ENCODE measurements around the gene VPS54.
"Not testable (repeated sequence)": the region's sequence is repeated elsewhere in the genome, so short reads cannot be mapped to it uniquely, and the experiment has no call there.

Gene VPS54

GRCh38 chr2:63994329-63995070, 24.7 kb downstream of the VPS54 start:
- not testable (repeated sequence) for DNase-seq (ENCODE audit: low read depth in 2 of 2)

- no peak for DNase-seq (ENCODE audit: low read depth in 2 of 2)
These were observed 25.4 kb downstream of the VPS54 start for GRCh38 chr2:63993871-63994270.

GRCh38 chr2:63993130-63993584, 26.1 kb downstream of the VPS54 start:
- DNase-seq (ENCODE audit: low read depth in 2 of 2): not testable (repeated sequence)

- no peak for DNase-seq (ENCODE audit: low read depth in 2 of 2)
These were observed 27.1 kb downstream of the VPS54 start for GRCh38 chr2:63992061-63992685.

DNA sequence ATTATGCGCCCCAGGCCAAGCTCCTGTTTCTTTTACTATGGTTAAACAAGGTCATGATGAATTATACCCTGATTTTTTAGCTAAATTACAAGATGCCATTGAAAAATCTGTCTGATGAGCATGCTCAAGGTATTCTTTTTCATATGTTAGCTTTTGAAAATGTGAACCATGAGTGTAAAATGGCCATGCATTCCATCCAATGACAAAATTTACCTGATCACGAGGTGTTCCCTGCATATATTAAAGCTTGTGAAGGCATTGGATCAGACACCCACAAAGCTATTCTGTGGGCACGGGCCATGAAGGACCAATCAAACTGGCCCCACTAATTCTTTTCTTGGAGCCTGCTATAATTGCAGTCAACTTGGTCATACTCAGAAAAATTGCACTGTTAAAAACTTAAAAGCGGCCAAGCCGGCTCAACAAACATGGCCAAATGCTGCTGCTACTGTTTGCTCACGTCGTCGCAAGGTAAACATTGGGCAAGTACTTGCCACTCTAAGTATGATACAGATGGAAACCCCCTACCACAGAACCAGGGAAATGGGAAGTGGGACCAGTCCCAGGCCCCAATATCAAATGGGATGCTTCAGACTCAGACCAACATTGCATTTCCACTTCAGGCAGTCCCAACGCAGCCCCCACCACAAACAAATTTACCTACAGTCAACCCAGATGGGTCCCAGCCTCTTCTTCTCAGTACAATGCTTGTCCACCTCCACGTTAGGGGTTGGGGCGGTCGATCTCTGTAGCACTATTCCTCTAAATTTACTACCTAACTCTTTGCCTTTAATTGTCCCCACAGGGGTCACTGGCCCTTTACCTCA, 27.8 kb downstream of the VPS54 start:
- DNase-seq (ENCODE audit: low read depth in 2 of 2): not testable (repeated sequence)

DNA sequence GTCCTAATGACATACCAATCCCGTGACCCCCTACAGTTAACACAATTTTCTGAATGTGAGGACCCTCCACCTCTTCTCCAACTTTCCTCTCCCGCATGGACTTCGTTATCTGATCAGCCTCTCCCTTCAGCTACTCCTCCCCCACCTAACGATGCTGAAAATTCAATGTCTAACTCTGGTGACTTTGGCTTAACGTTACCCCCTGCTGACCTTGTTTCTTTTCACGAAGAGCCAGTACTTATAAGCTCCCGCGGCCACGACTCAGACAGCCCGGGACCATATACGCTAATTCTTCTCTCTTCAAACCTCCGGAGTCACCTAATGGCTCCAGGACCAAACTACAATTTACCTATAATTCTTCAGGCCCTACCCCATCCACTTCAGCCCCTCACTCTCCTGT, 29.2 kb downstream of the VPS54 start:
- DNase-seq (ENCODE audit: low read depth in 2 of 2): no peak

GRCh38 chr2:63988842-63989436, 30.3 kb downstream of the VPS54 start:
- not testable (repeated sequence) for DNase-seq (ENCODE audit: low read depth in 2 of 2)

- DNase-seq (ENCODE audit: low read depth in 2 of 2): no peak
These were observed 34.4 kb downstream of the VPS54 start for GRCh38 chr2:63984606-63985359.

- no peak for DNase-seq (ENCODE audit: low read depth in 2 of 2)
These were observed 35.1 kb downstream of the VPS54 start for GRCh38 chr2:63983986-63984605.

DNA sequence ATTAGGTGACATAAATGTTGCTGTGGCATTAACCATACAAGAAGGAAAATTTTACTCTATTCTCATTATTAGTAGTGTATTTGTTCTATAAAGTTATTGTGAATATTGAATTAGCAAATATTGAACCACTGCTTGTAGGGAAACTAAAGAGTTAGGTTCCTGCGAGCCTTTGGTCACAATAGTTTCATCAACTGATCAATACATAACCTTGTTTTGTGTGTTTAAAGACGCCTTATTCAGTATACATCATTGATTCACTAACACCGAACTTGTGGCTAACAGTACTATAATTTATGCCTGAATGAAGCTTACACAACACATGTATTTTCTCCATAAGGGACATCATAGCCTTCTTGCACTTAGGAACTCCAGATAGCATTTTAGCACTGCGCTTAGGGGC, 36.9 kb downstream of the VPS54 start:
- no peak for DNase-seq (ENCODE audit: low read depth in 2 of 2)

- DNase-seq (ENCODE audit: low read depth in 2 of 2): no peak
These were observed 37.5 kb downstream of the VPS54 start for GRCh38 chr2:63981702-63982103.

- no peak for DNase-seq (ENCODE audit: low read depth in 2 of 2)
These were observed 38.4 kb downstream of the VPS54 start for GRCh38 chr2:63980794-63981193.

DNA sequence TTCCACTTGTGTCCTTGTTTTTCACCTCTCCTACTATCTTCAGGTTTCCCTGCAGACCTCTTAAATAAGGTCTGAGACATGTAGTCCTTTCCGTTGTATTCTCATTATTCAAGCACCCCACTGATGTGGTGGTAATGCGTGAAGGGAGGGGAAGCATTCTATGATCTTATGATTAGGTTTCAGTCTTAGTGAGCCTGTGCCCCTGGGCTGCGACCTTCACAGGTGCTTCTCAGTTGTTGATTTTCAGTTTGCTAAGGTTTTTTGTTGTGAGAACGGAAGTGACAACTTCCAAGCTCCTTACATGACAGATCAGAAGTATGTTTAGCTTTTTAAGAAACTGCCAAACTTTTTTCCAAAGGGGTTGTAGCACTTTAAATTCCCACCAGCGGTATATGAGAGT, 41.3 kb downstream of the VPS54 start:
- no peak for DNase-seq (ENCODE audit: low read depth in 2 of 2)

DNA sequence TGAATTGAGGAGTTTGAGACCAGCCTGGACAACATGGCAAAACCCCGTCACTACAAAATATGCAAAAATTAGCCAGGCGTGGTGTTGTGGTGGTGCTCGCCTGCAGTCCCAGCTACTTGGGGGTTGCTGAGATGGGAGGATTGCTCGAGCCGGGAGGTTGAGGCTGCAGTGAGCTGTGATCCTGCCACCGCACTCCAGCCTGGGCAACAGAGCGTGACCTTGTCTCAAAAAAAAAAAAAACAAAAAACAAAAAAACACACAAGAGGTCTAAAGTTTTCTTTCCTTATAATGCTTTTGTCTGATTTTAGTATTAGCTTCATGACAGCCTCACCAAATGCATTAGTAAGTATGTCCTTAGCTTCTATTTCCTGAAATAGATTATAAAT, 43.1 kb downstream of the VPS54 start:
- DNase-seq (ENCODE audit: low read depth in 2 of 2): no peak

DNA sequence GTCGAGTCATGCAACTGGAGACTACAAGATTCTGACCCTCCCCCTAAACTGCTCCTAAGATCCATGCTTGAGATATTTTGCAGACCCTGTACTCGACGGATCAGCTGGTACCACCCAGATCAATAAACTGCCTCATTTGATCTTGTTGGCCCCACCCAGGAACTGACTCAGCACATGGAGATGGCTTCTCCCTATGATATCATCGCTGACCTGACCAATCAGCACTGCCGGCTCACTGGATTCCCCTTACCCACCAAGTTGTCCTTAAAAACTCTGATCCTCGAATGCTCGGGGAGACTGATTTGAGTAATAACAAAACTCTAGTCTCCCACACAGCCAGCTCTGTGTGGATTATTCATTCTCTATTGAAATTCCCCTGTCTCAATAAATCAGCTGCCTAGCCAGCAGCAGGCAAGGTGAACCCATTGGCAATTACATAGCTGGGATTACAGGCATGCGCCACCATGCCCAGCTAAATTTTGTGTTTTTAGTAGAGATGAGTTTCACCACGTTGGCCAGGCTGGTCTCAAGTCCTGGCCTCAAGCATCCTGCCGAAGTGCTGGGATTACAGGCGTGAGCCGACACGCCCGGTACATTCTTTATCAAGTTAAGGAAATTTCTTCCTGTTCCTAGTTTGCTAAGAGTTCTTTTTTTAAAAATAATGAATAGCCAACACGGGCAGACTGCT, 43.6 kb downstream of the VPS54 start:
- no peak for DNase-seq (ENCODE audit: low read depth in 2 of 2)

- DNase-seq (ENCODE audit: low read depth in 2 of 2): not testable (repeated sequence)
These were observed 44.2 kb downstream of the VPS54 start for GRCh38 chr2:63975036-63975435.

DNA sequence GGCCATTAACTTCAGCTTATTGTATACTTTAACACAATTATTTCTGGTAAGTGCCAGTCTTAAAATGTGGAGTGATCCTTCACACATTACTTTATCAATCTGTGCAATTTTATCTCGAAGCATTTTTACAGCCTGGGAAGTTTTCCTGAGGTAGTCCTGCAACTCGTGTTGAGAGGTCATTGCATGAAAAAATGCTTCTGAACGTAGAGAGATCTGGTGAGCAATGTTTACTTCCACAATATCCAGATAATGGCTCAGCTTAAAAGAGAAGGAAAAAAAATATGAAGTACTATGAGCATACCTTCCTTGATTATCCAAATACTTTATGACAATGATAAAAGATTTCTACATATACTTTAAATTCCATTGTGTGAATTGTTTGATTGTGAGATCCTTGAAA, 57.0 kb downstream of the VPS54 start:
- no peak for DNase-seq (ENCODE audit: low read depth in 2 of 2)

GRCh38 chr2:63950414-63950813, 68.8 kb downstream of the VPS54 start:
- no peak for DNase-seq (ENCODE audit: low read depth in 2 of 2)

- no peak for DNase-seq (ENCODE audit: low read depth in 2 of 2)
These were observed 76.4 kb downstream of the VPS54 start for GRCh38 chr2:63942788-63943187.

DNA sequence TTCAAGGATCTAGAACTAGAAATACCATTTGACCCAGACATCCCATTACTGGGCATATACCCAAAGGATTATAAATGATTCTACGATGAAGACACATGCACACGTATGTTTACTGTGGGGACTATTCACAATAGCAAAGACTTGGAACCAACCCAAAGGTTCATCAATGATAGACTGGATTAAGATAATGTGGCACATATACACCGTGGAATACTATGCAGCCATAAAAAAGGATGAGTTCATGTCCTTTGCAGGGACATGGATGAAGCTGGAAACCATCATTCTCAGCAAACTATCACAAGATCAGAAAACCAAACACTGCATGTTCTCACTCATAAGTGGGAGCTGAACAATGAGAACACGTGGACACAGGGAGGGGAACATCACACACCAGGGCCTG, 87.1 kb downstream of the VPS54 start:
- DNase-seq (ENCODE audit: low read depth in 2 of 2): not testable (repeated sequence)
